Panc1 (cell line): Measurements from ENCODE around the gene NCKAP5L.

Experiments used
- POLR2AphosphoS5 ChIP-seq: IDR thresholded peaks from 2 replicates; pipeline ENCODE4 v1.6.1; 2012; ENCODE audit warnings: mild to moderate bottlenecking, low read depth, low read length, moderate library complexity
- REST ChIP-seq, 2 experiments: IDR thresholded peaks; 2 replicates each; pipeline ENCODE4 v1.6.1; 2011 to 2012; ENCODE audit warnings: low read depth in 2 of 2, control low read depth in 1 of 2, low read length in 1 of 2, mild to moderate bottlenecking in 1 of 2, moderate library complexity in 1 of 2; ENCODE audit not compliant: insufficient read depth in 1 of 2

- no peak for TF ChIP-seq REST (IDR thresholded peaks at IDR 0.05; ENCODE audit: insufficient read depth in 1 of 2, low read depth in 2 of 2, low read length in 1 of 2)
- no peak for TF ChIP-seq POLR2AphosphoS5
These were observed 15.7 kb upstream of the NCKAP5L start for GRCh38 chr12:49843876-49844437.
